KMS-11 (cell line): ENCODE measurements around the gene ARHGEF10L.

ENCODE experiments used
- H2AFZ ChIP-seq: fragments of 200-600 bp; sonication (generic); 2 replicates; pipeline ENCODE4 v1.6.1; 2016; ENCODE audit warnings: antibody characterized with exemption, mixed run types, low read depth
- H3K27ac ChIP-seq: fragments of 200-600 bp; sonication (generic); 2 replicates; pipeline ENCODE4 v1.6.1; 2016; ENCODE audit warnings: mild to moderate bottlenecking, mixed run types
- H3K27me3 ChIP-seq: fragments of 200-600 bp; sonication (generic); 2 replicates; pipeline ENCODE4 v1.6.1; 2017; ENCODE audit warnings: mild to moderate bottlenecking, low read depth, mixed run types, moderate library complexity; ENCODE audit not compliant: insufficient read depth
- H3K36me3 ChIP-seq: fragments of 200-600 bp; sonication (generic); 2 replicates; pipeline ENCODE4 v1.6.1; 2017; ENCODE audit warnings: mild to moderate bottlenecking, mixed run types; ENCODE audit not compliant: insufficient read depth
- H3K4me1 ChIP-seq: fragments of 200-600 bp; sonication (generic); 2 replicates; pipeline ENCODE4 v1.6.1; 2016; ENCODE audit warnings: mild to moderate bottlenecking, low read depth, mixed run types; ENCODE audit not compliant: poor library complexity, severe bottlenecking
- H3K4me2 ChIP-seq: fragments of 200-600 bp; sonication (generic); 2 replicates; pipeline ENCODE4 v1.7.0; 2016; ENCODE audit warnings: mild to moderate bottlenecking, mixed run types
- H3K4me3 ChIP-seq: fragments of 200-600 bp; sonication (generic); IDR thresholded peaks from 2 replicates; pipeline ENCODE4 v1.6.1; 2017; ENCODE audit warnings: low read depth, low read length, mixed read lengths; ENCODE audit not compliant: insufficient read depth
- H3K79me2 ChIP-seq: fragments of 200-600 bp; sonication (generic); 2 replicates; pipeline ENCODE4 v1.6.1; 2016; ENCODE audit warnings: low read depth, mixed run types; ENCODE audit not compliant: insufficient read depth
- H3K9ac ChIP-seq: fragments of 200-600 bp; sonication (generic); 2 replicates; pipeline ENCODE4 v1.6.1; 2016; ENCODE audit warnings: mild to moderate bottlenecking, mixed run types
- H4K20me1 ChIP-seq: fragments of 200-600 bp; sonication (generic); 2 replicates; pipeline ENCODE4 v1.6.1; 2016; ENCODE audit warnings: mild to moderate bottlenecking, mixed run types; ENCODE audit not compliant: insufficient read depth
- CTCF ChIP-seq: fragments of 200-600 bp; sonication (generic); conservative IDR thresholded peaks from 2 replicates; pipeline ENCODE4 v1.6.1; 2017; ENCODE audit warnings: low read depth, mild to moderate bottlenecking, antibody characterized with exemption, low read length, moderate library complexity, mixed read lengths

ARHGEF10L gene

GRCh38 chr1:17542645-17543044, 3.1 kb downstream of the ARHGEF10L start:
- no peak for TF ChIP-seq CTCF
- H3K9ac ChIP-seq = no peak overlapping the region
- no peak overlapping the region for H2AFZ ChIP-seq
- no peaks in the 10 kb centered on the region for H3K79me2 ChIP-seq
- H3K4me2 ChIP-seq = no peak overlapping the region
- H3K4me3 ChIP-seq = no peak overlapping the region
- H3K4me1 ChIP-seq = no peaks in the 10 kb centered on the region
- peaks cover 20% of the 10 kb centered on the region; the same call in 1 of the 2 replicates for H3K27me3 ChIP-seq
- no peaks in the 10 kb centered on the region for H3K36me3 ChIP-seq
- no peak overlapping the region for H3K27ac ChIP-seq
- no peaks in the 10 kb centered on the region for H4K20me1 ChIP-seq

GRCh38 chr1:17544776-17545350, 5.4 kb downstream of the ARHGEF10L start:
- Histone ChIP-seq H3K27ac (no peak overlapping the region), H3K4me2 (no peak overlapping the region), H3K4me1 (no peaks in the 10 kb centered on the region), H3K36me3 (no peaks in the 10 kb centered on the region), H4K20me1 (no peaks in the 10 kb centered on the region), H3K4me3 (no peak overlapping the region), H3K79me2 (no peaks in the 10 kb centered on the region), H3K9ac (no peak overlapping the region), H3K27me3 (peaks cover 19% of the 10 kb centered on the region; the same call in 1 of the 2 replicates), H2AFZ (no peak overlapping the region)
- no peak for TF ChIP-seq CTCF

- H3K4me1 ChIP-seq = no peaks in the 10 kb centered on the region
- H3K36me3 ChIP-seq = no peaks in the 10 kb centered on the region
- peaks cover 24% of the 10 kb centered on the region; the same call in 1 of the 2 replicates for H3K27me3 ChIP-seq
- H2AFZ ChIP-seq = no peak overlapping the region
- no peak overlapping the region for H3K9ac ChIP-seq
- no peak for TF ChIP-seq CTCF
- H3K79me2 ChIP-seq = no peaks in the 10 kb centered on the region
- no peak overlapping the region for H3K4me3 ChIP-seq
- H4K20me1 ChIP-seq = no peaks in the 10 kb centered on the region
- no peak overlapping the region for H3K27ac ChIP-seq
- H3K4me2 ChIP-seq = no peak overlapping the region
Measured at GRCh38 chr1:17545356-17545755, 5.9 kb downstream of the ARHGEF10L start.

GRCh38 chr1:17546946-17547670, 7.6 kb downstream of the ARHGEF10L start:
- no peaks in the 10 kb centered on the region for H3K79me2 ChIP-seq
- H2AFZ ChIP-seq = no peak overlapping the region
- no peaks in the 10 kb centered on the region for H4K20me1 ChIP-seq
- H3K4me1 ChIP-seq = no peaks in the 10 kb centered on the region
- H3K4me2 ChIP-seq = no peak overlapping the region
- no peak overlapping the region for H3K4me3 ChIP-seq
- no peak overlapping the region for H3K9ac ChIP-seq
- H3K36me3 ChIP-seq = no peaks in the 10 kb centered on the region
- H3K27me3 ChIP-seq = peaks cover 22% of the 10 kb centered on the region; the same call in 1 of the 2 replicates
- TF ChIP-seq CTCF = no peak
- H3K27ac ChIP-seq = no peak overlapping the region
